Thyroid gland (tissue), 4 donors: ENCODE measurements around the gene NR1H3.

ENCODE experiments used
- CTCF ChIP-seq, 6 experiments: fragments of 200-600 bp in 3 of 6; fragments of 450-650 bp in 3 of 6; sonication (generic) in 3 of 6; IDR thresholded peaks; one replicate each; pipeline ENCODE4 v1.5.1; 2016 to 2019; ENCODE audit warnings: antibody characterized with exemption in 6 of 6, mild to moderate bottlenecking in 2 of 6, inconsistent platforms in 1 of 6, moderate library complexity in 1 of 6
- POLR2A ChIP-seq, 2 donors: fragments of 450-650 bp; IDR thresholded peaks; one replicate each; pipeline ENCODE4 v1.6.1; 2017; ENCODE audit warnings: antibody characterized with exemption in 2 of 2, mild to moderate bottlenecking in 2 of 2, moderate library complexity in 1 of 2

GRCh38 chr11:47317064-47317828 is 59.5 kb downstream of the NR1H3 start:
- TF ChIP-seq CTCF (IDR thresholded peaks at IDR 0.05) (no peak), POLR2A (IDR thresholded peaks at IDR 0.05) (no peak)
